GM21515 (cell line): ENCODE measurements around the gene RPS6KA2.
A peak's percentile ranks its signal among the peaks of the same experiment; 100 is the strongest.

Experiments used
- ATAC-seq: cut with Tn5 transposase; IDR thresholded peaks from one replicate; pipeline ENCODE4 v1.9.1; 2021; ENCODE audit not compliant: unreplicated experiment

The RPS6KA2 gene

DNA sequence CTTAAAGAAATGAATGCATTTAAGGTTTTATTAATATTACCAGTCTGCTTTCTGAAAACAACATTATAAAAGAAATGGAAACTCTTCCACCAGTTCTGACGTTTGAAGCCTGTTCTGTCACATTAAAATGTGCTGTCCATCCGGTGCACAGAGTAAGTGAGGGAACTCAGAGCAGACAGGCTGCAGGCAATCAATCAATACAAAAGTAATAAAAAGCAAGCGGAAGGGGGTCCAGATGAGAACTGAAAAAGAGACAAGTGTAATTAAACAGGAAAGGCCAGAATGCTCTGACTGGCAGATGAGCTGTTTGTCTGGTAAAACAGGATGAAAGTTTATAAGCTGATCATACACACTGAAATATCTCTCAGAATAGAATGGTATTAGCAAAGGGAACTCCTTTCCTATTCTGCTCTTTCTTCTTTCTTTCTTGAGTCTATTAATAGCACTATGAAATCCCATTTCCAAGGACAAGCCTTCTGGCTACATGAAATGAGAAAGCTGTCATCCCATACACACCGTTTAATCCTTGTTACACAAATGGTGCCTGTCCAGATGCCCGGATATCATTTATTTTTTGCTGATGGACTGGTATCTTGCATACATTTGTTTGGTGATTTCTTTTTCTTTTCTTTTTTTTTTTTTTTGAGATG lies 134.8 kb downstream of the RPS6KA2 start:
- ATAC-seq, result no peak

DNA sequence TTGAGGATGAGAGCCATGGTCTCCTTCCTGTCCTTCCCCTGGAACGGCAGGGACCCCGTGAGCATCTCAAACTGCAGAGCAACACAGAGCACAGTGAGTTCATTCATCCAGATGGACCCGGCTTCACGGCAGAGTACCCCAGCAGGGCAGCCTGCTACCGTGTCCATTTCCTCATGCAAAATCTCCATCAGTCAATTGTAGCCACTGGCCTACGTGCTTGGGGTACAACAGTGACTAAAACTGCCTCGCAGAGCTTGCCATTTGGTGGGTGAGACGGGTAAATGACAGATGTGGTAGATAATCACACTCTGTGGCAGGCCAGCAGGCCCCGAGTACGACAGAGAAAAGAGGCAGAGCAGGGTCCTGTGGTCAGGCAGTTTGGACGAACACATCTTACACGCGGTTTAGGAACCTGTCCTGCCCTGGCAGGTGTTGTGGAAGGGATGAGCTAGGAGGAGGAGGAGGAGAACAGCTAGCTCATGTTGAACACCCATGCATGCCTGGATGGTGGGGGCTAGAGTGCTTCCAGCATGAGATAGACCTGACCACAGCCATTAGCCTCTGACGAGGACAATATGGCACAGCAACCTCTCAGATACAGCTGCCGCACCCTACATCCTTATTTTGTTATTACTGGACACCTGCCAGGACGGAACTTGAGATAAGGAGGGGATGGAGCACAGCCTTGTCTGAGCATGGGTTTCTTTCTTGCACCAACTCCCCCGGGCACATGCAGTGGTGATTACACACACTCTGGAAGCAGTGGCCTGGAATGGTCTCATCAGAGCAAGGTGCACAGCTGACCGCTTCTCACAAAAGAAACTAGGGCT lies 136.2 kb downstream of the RPS6KA2 start:
- ATAC-seq, result no peak

DNA sequence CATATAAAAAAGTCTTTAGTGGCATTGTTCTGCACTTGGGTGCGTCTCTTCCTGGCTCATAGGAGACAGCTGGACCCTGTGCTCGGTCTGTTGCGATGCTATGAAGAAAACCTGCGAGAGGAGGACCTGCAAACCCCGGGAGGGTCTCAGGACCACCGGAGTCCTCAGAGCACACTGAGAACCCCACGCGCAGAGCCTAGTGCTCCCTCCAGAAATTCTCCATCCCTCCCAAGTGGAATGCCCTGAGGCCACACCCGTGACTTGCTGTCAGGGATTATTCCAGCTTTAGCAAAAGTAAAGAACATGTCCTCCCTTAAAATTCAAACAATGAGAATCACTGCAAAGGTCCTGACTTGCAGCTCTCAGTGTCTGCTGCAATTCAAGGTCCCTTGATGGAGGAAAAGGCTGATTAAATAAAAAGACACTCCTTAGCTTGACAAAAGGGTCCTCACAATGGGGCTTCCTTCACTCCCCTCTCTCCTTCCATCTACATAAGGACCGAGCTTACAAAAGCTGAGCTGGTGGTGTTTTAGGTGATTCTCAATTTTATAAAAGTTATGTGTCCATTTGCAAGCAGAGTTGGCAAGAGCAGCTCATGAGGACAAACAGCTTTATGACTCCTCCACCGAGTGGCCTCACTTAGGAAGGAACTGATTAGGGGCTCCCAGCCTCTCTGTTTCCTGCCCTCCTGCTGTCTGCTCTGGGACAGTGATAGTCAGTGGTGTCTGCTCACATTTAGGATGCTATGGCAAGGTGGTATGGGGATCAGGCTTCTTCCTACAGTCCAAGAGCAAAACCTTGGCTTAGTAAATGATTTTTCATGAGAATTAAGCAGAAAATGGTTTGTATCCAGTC lies 137.5 kb downstream of the RPS6KA2 start:
- no peak for ATAC-seq

DNA sequence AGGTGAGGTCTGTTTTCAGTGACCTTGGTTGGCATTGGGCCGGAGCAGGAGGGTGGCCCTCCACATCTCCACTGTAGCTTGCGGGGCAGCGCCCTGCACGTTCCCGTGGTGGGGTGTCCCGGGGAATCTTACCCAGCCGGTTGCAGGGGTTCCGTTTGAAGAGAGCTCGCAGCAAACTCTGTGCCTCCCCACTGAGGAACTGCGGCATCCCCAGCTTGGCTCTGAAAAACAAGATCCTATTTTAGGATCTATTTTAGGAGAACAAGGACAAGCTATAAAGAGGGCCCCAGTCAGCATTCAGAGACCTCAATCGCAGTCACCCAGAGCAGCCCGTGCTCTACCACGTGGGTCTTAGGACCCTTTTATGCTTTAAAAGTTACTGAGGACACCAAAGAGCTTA lies 138.3 kb downstream of the RPS6KA2 start:
- no peak for ATAC-seq

DNA sequence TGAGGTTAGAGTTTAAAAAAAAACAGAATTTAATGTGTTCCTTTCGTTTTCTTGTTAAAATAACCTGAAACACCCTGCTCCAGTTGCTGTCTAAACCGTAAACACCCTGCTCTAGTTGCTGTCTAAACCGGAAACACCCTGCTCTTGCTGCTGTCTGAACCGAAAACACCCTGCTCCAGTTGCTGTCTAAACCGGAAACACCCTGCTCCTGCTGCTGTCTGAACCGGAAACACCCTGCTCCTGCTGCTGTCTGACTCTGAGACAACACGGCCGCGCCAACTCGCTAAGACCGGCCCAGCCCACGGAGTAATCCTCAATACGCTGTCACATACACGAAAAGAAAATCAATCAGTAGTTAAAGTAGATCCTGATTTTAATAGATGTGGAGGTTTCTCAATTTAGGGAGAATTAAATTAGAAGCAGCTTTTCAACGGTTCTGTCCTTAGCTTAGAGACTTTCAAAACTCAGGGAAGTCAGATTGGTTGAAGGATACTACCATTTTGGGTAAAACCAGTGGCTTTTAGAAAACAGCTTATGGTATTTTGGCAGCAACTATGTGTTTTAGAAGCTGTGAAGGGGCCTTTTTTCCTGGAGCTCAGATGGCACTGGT lies 138.9 kb downstream of the RPS6KA2 start:
- ATAC-seq, result peak; percentile 88

DNA sequence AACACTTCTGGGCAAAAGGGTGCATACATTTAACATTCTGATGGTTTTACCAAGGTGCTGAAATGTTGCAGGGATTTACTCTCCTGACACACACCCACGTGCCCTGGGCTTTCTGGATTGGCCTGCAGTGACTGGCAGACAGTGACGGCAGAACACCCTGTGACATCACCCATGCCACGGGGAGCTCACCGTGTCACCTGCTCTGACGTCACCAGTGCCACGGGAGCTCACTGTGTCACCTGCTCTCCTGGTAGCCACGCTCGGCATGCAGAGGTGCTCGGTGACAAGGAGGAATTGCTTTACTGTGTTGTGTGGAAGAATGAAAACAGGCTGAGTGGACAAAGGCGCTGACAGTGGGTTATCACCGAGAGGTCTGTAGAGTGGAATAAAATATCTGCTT lies 139.9 kb downstream of the RPS6KA2 start:
- ATAC-seq, result no peak

DNA sequence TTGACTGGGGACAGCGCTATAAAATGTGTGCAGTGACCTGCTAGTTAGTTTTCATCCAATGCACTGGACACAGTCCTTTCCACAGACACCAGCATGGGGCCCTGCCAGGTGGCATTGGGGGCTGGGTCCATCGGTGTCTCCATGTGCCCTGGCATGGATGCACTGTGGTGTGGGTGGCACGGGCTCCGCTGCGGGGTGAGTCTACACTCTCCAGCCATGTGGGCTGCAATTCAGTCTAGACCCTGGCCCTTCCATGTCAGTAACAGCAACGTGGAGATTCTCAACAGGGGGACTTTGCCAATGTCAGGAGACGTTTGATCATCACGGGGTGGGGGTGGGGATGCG lies 140.5 kb downstream of the RPS6KA2 start:
- ATAC-seq, result no peak

DNA sequence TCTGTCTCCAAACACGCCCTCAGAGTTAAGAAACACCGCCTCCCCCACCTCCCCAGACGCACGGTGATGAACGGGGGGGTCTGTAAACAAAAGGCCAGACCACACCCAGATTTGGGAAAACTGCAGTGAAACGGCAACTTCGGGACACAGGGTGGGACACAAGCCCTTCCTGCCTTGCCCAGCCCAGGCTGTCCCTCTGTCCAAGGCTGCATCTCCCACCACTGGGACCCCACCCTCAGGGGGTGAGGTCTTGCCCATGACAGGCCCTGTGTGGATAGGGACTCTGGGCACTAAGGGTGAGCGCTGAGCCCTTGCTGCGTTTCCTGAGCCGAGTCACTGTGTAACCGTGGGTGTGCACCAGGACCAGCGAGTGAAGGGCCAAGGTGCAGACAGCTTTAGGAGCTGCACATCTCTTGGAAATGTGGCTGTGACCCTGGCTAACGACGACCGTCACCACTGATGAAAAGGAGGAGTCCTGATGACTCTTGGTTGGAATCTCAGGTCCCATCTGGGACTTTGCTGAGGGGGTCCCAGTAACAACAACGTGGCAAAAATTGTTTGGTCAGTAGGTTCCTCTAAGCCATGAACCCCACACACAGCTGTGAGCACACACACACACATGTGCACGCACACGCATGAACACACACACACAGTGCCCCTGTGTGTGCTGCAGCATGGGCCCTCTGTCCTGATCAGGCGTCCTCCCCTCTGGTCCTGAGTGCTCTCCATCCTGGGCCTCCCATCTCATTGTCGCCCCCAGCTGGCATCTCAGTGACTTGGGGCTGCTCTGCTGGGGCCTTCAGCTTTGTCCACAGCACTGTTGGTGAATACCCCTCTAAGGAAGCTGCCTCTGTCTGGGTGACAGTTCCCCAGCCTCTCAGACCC lies 141.2 kb downstream of the RPS6KA2 start:
- ATAC-seq, result no peak

DNA sequence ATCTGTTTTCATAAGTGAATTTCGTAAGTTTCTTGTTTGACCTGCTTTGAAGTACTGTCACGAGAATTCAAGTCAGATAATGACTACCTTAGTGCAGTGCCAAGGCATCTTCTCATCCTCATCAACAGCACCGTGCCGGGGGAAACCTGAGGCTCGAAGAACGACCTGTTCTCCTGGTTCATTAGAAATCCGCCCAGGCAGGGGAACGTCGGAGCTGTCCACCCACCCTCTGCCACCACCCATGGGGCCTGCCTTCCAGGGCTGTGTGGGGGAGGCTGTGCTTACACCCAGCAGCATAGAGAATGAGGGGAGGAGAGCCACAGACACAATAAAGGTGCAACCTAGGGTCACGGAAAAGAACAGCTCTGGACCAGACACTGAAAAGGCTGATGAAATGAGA lies 142.2 kb downstream of the RPS6KA2 start:
- ATAC-seq, result no peak

DNA sequence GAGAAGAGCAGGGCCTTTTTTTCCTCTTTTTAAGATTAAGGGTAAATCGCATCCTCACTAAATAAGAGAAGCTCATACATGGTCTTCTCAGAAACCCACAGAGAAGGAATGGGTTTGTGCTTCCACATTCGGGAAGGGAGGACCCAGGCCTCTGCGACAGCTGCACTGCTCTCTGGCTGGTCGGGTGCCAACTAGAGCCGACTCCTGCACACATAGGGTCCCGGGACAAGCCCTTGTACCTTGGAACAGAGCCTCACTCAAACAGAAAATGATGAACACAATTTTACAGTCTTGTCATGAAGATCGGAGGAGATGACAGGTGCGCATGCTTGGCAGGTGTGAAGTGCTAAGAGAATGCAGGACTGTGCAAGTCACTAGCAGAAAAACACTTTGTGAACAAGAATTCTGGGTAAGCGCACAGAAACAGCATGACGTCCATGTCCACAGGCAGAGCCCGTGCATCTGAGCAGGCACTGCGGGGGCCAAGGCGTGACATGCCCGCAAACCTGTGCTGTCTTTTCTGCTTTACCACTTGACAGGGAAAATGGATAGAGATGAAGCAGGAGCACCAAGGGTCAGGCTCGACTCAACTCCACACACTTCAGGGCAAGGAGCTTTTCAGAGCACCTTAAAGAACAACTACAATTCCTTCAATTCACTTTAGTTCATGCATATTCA lies 143.3 kb downstream of the RPS6KA2 start:
- ATAC-seq, result no peak

DNA sequence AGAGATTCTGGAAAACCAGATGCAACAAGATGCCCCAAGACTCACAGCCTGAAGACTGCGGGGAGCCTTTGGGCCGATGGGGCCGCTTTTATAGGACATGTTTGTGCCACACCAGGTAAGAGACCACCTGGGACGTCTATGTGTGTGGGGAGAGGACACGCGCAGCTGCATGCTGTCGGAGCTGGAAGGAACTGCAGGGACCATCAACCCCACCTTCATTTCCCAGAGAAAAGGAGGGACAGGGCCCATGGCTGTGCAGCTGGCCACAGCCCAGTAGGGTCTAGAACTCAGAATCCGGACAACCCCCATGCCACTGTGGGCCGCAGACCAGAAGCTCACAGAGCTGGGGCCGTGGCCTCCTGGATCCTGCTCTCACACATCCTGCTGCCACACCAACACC lies 144.0 kb downstream of the RPS6KA2 start:
- no peak for ATAC-seq

DNA sequence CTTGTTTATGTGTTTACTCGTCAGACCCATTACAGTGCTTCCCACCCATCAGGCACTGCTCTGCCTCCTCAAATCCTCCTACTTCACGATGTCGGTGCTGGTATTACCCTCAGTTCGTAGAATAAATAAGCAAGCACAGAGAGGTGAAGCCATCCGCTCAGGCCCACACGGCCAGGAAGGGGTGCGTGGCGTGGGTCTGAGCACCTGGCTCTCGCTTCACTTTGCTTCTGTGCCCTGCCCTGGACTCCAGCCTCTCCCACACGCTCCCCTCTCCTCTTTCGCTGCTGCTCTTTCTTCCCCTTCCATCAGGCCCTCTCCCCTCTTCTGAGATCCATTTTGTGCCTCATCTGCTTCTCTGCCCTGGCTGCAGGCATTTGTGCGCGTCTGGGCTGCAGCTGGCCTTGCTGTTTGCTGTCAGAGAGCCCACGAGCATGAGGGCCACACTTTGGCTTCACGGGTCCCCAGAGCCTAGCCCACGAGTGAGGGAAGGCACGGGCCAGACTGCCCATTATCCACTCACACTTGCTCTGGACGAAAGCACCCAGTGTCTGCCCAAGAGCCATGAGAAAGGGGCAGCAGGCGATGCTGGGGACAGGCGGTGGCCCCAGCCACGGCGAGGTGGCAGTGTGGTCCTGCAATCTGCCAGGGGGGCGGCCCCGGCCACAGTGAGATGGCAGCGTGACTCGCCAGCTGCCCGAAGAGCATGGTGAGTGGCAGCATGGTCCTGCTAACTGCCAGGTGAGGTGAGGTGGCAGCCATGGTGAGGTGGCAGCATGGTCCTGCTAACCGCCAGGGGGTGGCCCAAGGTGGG lies 148.1 kb downstream of the RPS6KA2 start:
- no peak for ATAC-seq

DNA sequence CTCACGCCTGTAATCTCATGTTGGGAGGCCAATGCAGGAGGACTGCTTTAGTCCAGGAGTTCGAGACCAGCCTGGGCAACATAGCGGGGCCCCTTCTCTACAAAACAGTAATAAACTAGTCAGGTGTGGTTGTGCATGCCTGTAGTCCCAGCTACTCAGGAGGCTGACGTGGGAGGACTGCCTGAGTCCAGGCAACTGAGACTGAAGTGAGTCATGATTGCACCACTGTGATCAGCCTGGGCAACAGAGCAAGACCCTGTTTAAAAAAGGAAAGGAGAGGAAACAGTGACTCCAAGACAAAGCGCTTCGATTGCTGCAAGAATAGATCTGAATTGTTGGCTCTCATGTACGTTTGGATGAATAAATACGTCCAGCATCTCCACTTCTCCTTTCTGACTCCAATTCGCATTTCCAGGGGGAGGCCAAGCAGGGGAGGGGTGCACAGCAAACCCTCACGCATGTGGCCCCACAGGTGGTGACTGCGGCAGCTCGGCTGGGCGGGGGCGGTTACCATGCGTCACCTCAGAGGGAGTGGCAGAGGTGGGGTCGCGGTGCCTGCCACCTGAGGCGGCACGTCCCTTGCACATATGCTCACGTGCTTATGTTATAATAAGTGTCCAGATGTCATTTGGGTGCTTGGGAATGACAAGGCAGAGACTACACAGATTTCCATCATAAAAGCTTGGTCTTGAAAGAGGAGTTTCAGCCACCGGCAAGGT lies 149.2 kb downstream of the RPS6KA2 start:
- no peak for ATAC-seq

DNA sequence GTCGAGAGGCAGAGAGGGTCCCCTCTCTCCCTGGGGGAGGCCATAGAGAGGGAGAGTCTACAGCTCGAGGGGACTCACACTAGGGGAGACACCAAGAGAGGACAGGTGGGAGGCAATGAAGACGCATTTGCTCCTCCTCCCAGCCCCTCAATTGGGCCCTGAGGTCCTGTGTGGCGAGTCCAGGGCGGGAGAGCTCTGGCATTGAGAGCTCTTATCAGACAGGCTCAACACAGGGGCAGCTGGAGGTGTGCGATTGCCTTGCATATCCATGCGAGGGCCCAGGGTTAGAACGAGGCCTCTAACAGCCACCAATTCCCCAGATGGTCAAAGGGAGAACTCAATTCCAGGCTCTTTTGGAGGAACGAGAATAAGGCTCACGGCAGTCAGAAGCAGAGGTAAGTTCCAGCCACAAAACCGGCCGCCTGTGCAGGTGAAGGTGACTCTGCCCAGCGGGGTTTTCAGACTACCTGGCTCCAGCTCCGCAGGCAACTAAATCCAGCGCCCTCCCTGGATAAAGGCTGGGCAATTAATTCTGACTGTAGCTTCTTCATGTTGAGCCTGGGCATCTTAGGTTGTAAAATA lies 150.3 kb downstream of the RPS6KA2 start:
- ATAC-seq, result no peak

DNA sequence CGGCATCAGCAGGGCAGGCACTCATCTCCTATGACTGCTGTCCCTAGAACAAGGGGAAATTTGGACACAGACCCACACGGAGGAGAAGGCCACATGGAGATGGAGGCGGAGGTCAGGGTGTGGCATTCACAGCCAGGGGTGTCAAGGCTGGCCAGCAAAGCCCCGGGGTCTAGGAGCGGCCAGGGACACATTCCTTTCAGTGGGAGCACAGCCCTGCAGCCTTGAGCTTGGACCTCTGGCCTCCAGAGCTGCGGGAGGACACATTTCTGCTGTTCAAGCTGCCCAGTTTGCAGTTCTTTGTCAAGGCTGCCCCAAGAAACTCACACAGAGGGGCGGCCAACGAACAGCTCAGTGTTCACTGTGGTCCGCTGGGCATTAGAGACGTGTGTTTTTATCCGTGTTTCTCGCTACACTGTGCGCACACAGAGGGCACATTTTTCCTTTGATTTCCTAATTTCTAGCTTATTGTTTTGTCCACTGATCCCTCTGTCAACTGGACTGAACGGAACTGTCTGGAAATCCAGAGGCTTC lies 150.9 kb downstream of the RPS6KA2 start:
- ATAC-seq, result no peak

DNA sequence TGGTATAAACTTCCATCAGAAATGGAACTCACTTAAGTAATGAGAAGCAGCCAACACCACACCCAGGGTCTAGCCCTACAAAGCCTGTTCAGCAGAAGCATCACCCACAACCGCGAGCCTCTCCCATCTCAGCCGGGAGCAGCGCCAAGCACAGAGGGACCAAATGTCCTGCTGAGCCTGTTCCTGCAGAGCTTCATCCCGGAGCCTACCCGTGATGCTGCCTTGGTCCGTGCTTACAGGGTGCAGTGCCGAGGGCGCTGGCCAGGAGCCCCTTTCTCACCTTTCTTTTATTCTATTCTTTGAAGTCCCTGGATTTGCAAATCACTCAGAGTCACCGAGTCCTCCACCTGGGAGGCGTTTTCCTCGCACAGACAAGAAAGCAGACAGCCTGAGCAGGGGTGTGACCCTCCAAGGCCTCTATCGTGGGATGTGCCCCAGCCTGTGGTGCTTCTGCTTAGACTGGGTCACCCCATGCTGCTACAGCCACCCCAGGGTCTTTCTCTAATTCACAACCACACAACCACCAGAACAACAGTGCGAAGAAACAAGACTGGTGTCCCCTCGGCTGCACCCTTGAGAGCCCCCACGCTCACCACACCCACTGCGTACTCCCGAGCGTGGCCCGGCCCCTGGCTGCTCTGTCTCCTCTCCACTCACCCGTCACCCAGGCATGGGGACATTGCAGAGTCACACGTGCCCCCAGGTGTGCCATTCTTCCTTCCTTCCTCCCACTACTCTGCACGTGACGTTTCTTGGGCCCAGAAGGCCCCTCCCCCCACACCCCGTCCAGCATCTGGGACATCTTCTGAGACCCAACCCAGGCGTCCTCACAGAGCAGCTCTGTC lies 152.1 kb downstream of the RPS6KA2 start:
- ATAC-seq, result no peak
